HCT116 (cell line): Measurements from ENCODE around the gene F7. TPM values are rescaled to one million over a fixed set of nuclear protein-coding genes. Genes with fewer than 3 reads are reported as not detected.

Experiments
- ATAC-seq: fragments of 200-7000 bp; cut with Tn5 transposase; 2 replicates; pipeline ENCODE4 v1.9.1; 2020; ENCODE audit warnings: mild to moderate bottlenecking, moderate library complexity
- BruUV-seq: library from RNA; stranded (reverse); fragments of 400-500 nt; replicated peaks from 2 replicates; lab custom pipeline; 2021; lab: Mats Ljungman, UMichigan
- CTCF ChIA-PET: fragments of 300-600 bp; sonication (Branson Sonifier 250); formaldehyde crosslinking; loops from one replicate; lab custom pipeline; 2021; ENCODE audit warnings: antibody characterized with exemption; lab: Charles Lee
- POLR2A ChIA-PET: fragments of 300-600, 350-600 bp; sonication (Branson Sonifier 250); formaldehyde crosslinking; loops from one replicate; lab custom pipeline; 2021; ENCODE audit warnings: antibody characterized with exemption; lab: Charles Lee
- RAD21 ChIA-PET, 2 experiments: fragments of 300-600 bp; sonication (Branson Sonifier 250); formaldehyde crosslinking; loops; one replicate each; lab custom pipeline; 2023; ENCODE audit warnings: low total read pairs in 2 of 2; ENCODE audit not compliant: uncharacterized antibody in 2 of 2, unreplicated experiment in 2 of 2, low non-redundant PET in 1 of 2; lab: Charles Lee
- DNase-seq: peaks from one replicate; pipeline ENCODE4 v3.0.0-alpha.2; 2010; ENCODE audit warnings: low read depth, low spot score
- H2AFZ ChIP-seq: fragments of 200-600 bp; shearing (Covaris generic), sonication (generic); 2 replicates; pipeline ENCODE4 v1.6.1; 2017; ENCODE audit warnings: low read depth, mixed run types, mixed read lengths, antibody characterized with exemption, low read length; ENCODE audit not compliant: poor library complexity, severe bottlenecking
- H3K27ac ChIP-seq: 2 replicates; pipeline ENCODE4 v1.5.1; 2012; ENCODE audit warnings: low read depth, low read length
- H3K27me3 ChIP-seq: fragments of 200-600 bp; sonication (generic); 2 replicates; pipeline ENCODE4 v1.6.1; 2016; ENCODE audit warnings: mixed run types, low read length, mixed read lengths; ENCODE audit not compliant: insufficient read depth
- H3K36me3 ChIP-seq, 2 experiments: fragments of 200-500 bp in 1 of 2; fragments of 200-600 bp in 1 of 2; sonication (Bioruptor generic) in 1 of 2; sonication (generic) in 1 of 2; 2 replicates each; pipeline versions ENCODE4 v1.5.1 to v1.6.1; 2014 to 2016; ENCODE audit warnings: low read length in 2 of 2, inconsistent platforms in 1 of 2, mixed read lengths in 1 of 2, mixed run types in 1 of 2; ENCODE audit not compliant: insufficient read depth in 2 of 2, control insufficient read depth in 1 of 2
- H3K4me1 ChIP-seq, 2 experiments: fragments of 200-600 bp in 1 of 2; sonication (generic) in 1 of 2; 2 replicates each; pipeline versions ENCODE4 v1.5.1 to v1.6.1; 2012 to 2017; ENCODE audit warnings: low read length in 2 of 2, inconsistent platforms in 1 of 2, mild to moderate bottlenecking in 1 of 2, mixed read lengths in 1 of 2, mixed run types in 1 of 2, moderate library complexity in 1 of 2; ENCODE audit not compliant: insufficient read depth in 2 of 2, control insufficient read depth in 1 of 2
- H3K4me2 ChIP-seq: fragments of 200-600 bp; sonication (generic); 2 replicates; pipeline ENCODE4 v1.6.1; 2017; ENCODE audit warnings: mixed run types, low read length, mixed read lengths
- H3K4me3 ChIP-seq, 2 experiments: fragments of 200-600 bp in 1 of 2; sonication (generic) in 1 of 2; replicated peaks in 1 of 2; 2 replicates each; pipeline ENCODE4 v1.5.1; 2011 to 2016; ENCODE audit warnings: low read length in 2 of 2, control low read depth in 1 of 2, low read depth in 1 of 2, mild to moderate bottlenecking in 1 of 2, mixed read lengths in 1 of 2, mixed run types in 1 of 2
- H3K79me2 ChIP-seq: fragments of 200-600 bp; sonication (generic); 2 replicates; pipeline ENCODE4 v1.6.1; 2017; ENCODE audit warnings: mild to moderate bottlenecking, mixed run types, low read length, moderate library complexity, mixed read lengths; ENCODE audit not compliant: insufficient read depth
- H3K9ac ChIP-seq: fragments of 200-600 bp; sonication (generic); 2 replicates; pipeline ENCODE4 v1.6.1; 2016; ENCODE audit warnings: low read length, mixed read lengths
- H3K9me2 ChIP-seq: fragments of 200-600 bp; sonication (generic), shearing (Covaris generic); 2 replicates; pipeline ENCODE4 v1.6.1; 2017; ENCODE audit warnings: mixed run types, mild to moderate bottlenecking, moderate library complexity; ENCODE audit not compliant: insufficient read depth
- H3K9me3 ChIP-seq, 2 experiments: fragments of 200-500 bp in 1 of 2; fragments of 200-600 bp in 1 of 2; sonication (Bioruptor generic) in 1 of 2; sonication (generic) in 1 of 2; 2 replicates each; pipeline ENCODE4 v1.6.1; 2014 to 2017; ENCODE audit warnings: low read length in 2 of 2, mixed read lengths in 2 of 2, inconsistent platforms in 1 of 2, low read depth in 1 of 2, mild to moderate bottlenecking in 1 of 2, mixed run types in 1 of 2, moderate library complexity in 1 of 2; ENCODE audit not compliant: control insufficient read depth in 1 of 2, insufficient read depth in 1 of 2
- H4K20me1 ChIP-seq: fragments of 200-600 bp; sonication (generic), shearing (Covaris generic); 2 replicates; pipeline ENCODE4 v1.6.1; 2017; ENCODE audit warnings: mixed run types, mild to moderate bottlenecking, moderate library complexity; ENCODE audit not compliant: insufficient read depth
- CEBPB ChIP-seq: IDR thresholded peaks from 2 replicates; pipeline ENCODE4 v1.6.1; 2012; ENCODE audit warnings: low read depth
- RAD21 ChIP-seq: IDR thresholded peaks from 2 replicates; pipeline ENCODE4 v1.6.1; 2012; ENCODE audit warnings: low read depth, mild to moderate bottlenecking
- SIN3A ChIP-seq: IDR thresholded peaks from 2 replicates; pipeline ENCODE4 v1.6.1; 2012; ENCODE audit warnings: low read depth
- SP1 ChIP-seq: IDR thresholded peaks from 2 replicates; pipeline ENCODE4 v1.6.1; 2012; ENCODE audit warnings: low read depth
- intact Hi-C: fragments of 100-400 bp; cut with micrococcal nuclease; formaldehyde crosslinking; loops from 2 replicates; pipeline ENCODE4 v1.10.0; 2022
- total RNA-seq: library from RNA; stranded (reverse); gene quantifications from one replicate; pipeline ENCODE4 v1.2.1, GENCODE V29; 2021; ENCODE audit not compliant: unreplicated experiment
- TF ChIP-seq, protein P1 (sequence below): IDR thresholded peaks from 2 replicates; pipeline ENCODE4 v1.6.1; 2012; ENCODE audit warnings: low read depth

Gene F7
- total RNA-seq, 1 experiment from 2014 or later, result not detected

GRCh38 chr13:113168211-113168610, 62.6 kb downstream of the F7 start:
- Histone ChIP-seq H3K27me3 (peaks cover 1% of the 10 kb centered on the region; the same call in 1 of the 2 replicates), H3K4me2 (no peak overlapping the region), H3K4me3 (no peak overlapping the region), H3K36me3 (peaks cover 3 to 8% of the 10 kb centered on the region in 2 experiments; a peak in 2 of 4 replicates), H3K79me2 (no peaks in the 10 kb centered on the region), H3K9me2 (no peaks in the 10 kb centered on the region), H2AFZ (no peak overlapping the region), H3K27ac (no peak overlapping the region), H4K20me1 (no peaks in the 10 kb centered on the region), H3K4me1 (no peaks in the 10 kb centered on the region), H3K9me3 (no peaks in the 10 kb centered on the region), H3K9ac (no peak overlapping the region)
- DNase-seq (no peak), ATAC-seq (no peak)
- RAD21 ChIA-PET, result no interaction called here
- POLR2A ChIA-PET, result no interaction called here
- no peak for TF ChIP-seq CEBPB
- TF ChIP-seq SIN3A, result no peak
- TF ChIP-seq, protein P1, sequence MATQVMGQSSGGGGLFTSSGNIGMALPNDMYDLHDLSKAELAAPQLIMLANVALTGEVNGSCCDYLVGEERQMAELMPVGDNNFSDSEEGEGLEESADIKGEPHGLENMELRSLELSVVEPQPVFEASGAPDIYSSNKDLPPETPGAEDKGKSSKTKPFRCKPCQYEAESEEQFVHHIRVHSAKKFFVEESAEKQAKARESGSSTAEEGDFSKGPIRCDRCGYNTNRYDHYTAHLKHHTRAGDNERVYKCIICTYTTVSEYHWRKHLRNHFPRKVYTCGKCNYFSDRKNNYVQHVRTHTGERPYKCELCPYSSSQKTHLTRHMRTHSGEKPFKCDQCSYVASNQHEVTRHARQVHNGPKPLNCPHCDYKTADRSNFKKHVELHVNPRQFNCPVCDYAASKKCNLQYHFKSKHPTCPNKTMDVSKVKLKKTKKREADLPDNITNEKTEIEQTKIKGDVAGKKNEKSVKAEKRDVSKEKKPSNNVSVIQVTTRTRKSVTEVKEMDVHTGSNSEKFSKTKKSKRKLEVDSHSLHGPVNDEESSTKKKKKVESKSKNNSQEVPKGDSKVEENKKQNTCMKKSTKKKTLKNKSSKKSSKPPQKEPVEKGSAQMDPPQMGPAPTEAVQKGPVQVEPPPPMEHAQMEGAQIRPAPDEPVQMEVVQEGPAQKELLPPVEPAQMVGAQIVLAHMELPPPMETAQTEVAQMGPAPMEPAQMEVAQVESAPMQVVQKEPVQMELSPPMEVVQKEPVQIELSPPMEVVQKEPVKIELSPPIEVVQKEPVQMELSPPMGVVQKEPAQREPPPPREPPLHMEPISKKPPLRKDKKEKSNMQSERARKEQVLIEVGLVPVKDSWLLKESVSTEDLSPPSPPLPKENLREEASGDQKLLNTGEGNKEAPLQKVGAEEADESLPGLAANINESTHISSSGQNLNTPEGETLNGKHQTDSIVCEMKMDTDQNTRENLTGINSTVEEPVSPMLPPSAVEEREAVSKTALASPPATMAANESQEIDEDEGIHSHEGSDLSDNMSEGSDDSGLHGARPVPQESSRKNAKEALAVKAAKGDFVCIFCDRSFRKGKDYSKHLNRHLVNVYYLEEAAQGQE, result no peak
- TF ChIP-seq SP1, result no peak
- TF ChIP-seq RAD21, result no peak
- intact Hi-C loops, result no loop called here
- CTCF ChIA-PET, result no interaction called here
- BruUV-seq, result no TSS peak
